Mucosa of gallbladder (tissue), 1 donor: ENCODE results near the gene SIGLECL1. TPM values are rescaled to one million over a fixed set of nuclear protein-coding genes. Genes with fewer than 3 reads are reported as not detected.

Experiments
- DNase-seq: peaks from one replicate; pipeline ENCODE4 v3.0.0-alpha.2; 2020; ENCODE audit warnings: low spot score
- total RNA-seq: library from RNA; stranded (reverse); gene quantifications from one replicate; pipeline ENCODE4 v1.2.1, GENCODE V29; 2021
- donor health status: DM: no; HTN: no; CAD: no.

The SIGLECL1 gene
- total RNA-seq, 1 donor from 2014 or later: not detected

- DNase-seq: no peak
Measured at GRCh38 chr19:51252306-51253079, 1.6 kb downstream of the SIGLECL1 start.

- no peak for DNase-seq
Measured at GRCh38 chr19:51253088-51253806, 2.4 kb downstream of the SIGLECL1 start.

- no peak for DNase-seq
Measured at GRCh38 chr19:51256155-51256625, 5.3 kb downstream of the SIGLECL1 start.

GRCh38 chr19:51257471-51257870 lies 6.6 kb downstream of the SIGLECL1 start:
- no peak for DNase-seq

GRCh38 chr19:51258165-51259160 lies 7.6 kb downstream of the SIGLECL1 start:
- no peak for DNase-seq

- peak; percentile 27 for DNase-seq
Measured at GRCh38 chr19:51259348-51260245, 8.7 kb downstream of the SIGLECL1 start.

GRCh38 chr19:51263808-51264207 lies 12.9 kb downstream of the SIGLECL1 start:
- no peak for DNase-seq

GRCh38 chr19:51271067-51271466 lies 20.2 kb downstream of the SIGLECL1 start:
- DNase-seq: no peak

- DNase-seq: no peak
Measured at GRCh38 chr19:51272183-51272810, 21.4 kb downstream of the SIGLECL1 start.

- DNase-seq: no peak
Measured at GRCh38 chr19:51274049-51274770, 23.3 kb downstream of the SIGLECL1 start.

GRCh38 chr19:51277112-51277511 lies 26.2 kb downstream of the SIGLECL1 start:
- no peak for DNase-seq

- no peak for DNase-seq
Measured at GRCh38 chr19:51282335-51282734, 31.5 kb downstream of the SIGLECL1 start.

GRCh38 chr19:51285682-51286081 lies 34.8 kb downstream of the SIGLECL1 start:
- DNase-seq: no peak

- DNase-seq: no peak
Measured at GRCh38 chr19:51289635-51290034, 38.8 kb downstream of the SIGLECL1 start.

- DNase-seq: no peak
Measured at GRCh38 chr19:51292971-51293370, 42.1 kb downstream of the SIGLECL1 start.

- no peak for DNase-seq
Measured at GRCh38 chr19:51293571-51294210, 42.8 kb downstream of the SIGLECL1 start.

- no peak for DNase-seq
Measured at GRCh38 chr19:51294211-51294976, 43.5 kb downstream of the SIGLECL1 start.

GRCh38 chr19:51294977-51295375 lies 44.1 kb downstream of the SIGLECL1 start:
- no peak for DNase-seq
